SK-N-DZ (cell line): Measurements from ENCODE around the gene PLCB4.

Experiments
- DNase-seq: peaks from one replicate; pipeline ENCODE4 v3.0.0-alpha.2; 2015; ENCODE audit warnings: low spot score

PLCB4 gene

GRCh38 chr20:9262653-9263194 lies 193.8 kb downstream of the PLCB4 start:
- DNase-seq: no peak

GRCh38 chr20:9269280-9269971 lies 200.5 kb downstream of the PLCB4 start:
- DNase-seq: no peak

GRCh38 chr20:9270831-9271230 lies 201.9 kb downstream of the PLCB4 start:
- no peak for DNase-seq

- DNase-seq: no peak
These were observed 208.1 kb downstream of the PLCB4 start for GRCh38 chr20:9276966-9277468.

GRCh38 chr20:9279918-9280401 lies 211.1 kb downstream of the PLCB4 start:
- DNase-seq: no peak

GRCh38 chr20:9280666-9281065 lies 211.8 kb downstream of the PLCB4 start:
- DNase-seq: no peak

GRCh38 chr20:9281803-9282202 lies 212.9 kb downstream of the PLCB4 start:
- DNase-seq: no peak

- no peak for DNase-seq
These were observed 216.7 kb downstream of the PLCB4 start for GRCh38 chr20:9285617-9286016.

- DNase-seq: no peak
These were observed 217.9 kb downstream of the PLCB4 start for GRCh38 chr20:9286501-9287461.

- DNase-seq: no peak
These were observed 218.9 kb downstream of the PLCB4 start for GRCh38 chr20:9287826-9288225.

GRCh38 chr20:9290331-9290730 lies 221.4 kb downstream of the PLCB4 start:
- no peak for DNase-seq

- DNase-seq: no peak
These were observed 224.3 kb downstream of the PLCB4 start for GRCh38 chr20:9293145-9293544.

GRCh38 chr20:9294041-9294440 lies 225.2 kb downstream of the PLCB4 start:
- DNase-seq: no peak

- DNase-seq: no peak
These were observed 230.0 kb downstream of the PLCB4 start for GRCh38 chr20:9298906-9299305.

GRCh38 chr20:9300080-9300479 lies 231.2 kb downstream of the PLCB4 start:
- DNase-seq: no peak

- DNase-seq: no peak
These were observed 231.6 kb downstream of the PLCB4 start for GRCh38 chr20:9300534-9300933.

GRCh38 chr20:9301129-9302090 lies 232.5 kb downstream of the PLCB4 start:
- no peak for DNase-seq

GRCh38 chr20:9302091-9302462 lies 233.2 kb downstream of the PLCB4 start:
- no peak for DNase-seq

- no peak for DNase-seq
These were observed 237.6 kb downstream of the PLCB4 start for GRCh38 chr20:9306521-9306920.

GRCh38 chr20:9308056-9308455 lies 239.2 kb downstream of the PLCB4 start:
- no peak for DNase-seq

- DNase-seq: no peak
These were observed 242.2 kb downstream of the PLCB4 start for GRCh38 chr20:9311132-9311531.
